Activated effector memory CD4-positive, alpha-beta T cell treated with Interleukin-2 at 50 U/mL for 16 hours (primary cell): ENCODE results near the gene ADCY5.

Source experiments
- DNase-seq: peaks from one replicate; pipeline ENCODE4 v3.0.0-alpha.2; 2020

The ADCY5 gene

GRCh38 chr3:123404391-123404790, 44.5 kb downstream of the ADCY5 start:
- no peak for DNase-seq

DNA sequence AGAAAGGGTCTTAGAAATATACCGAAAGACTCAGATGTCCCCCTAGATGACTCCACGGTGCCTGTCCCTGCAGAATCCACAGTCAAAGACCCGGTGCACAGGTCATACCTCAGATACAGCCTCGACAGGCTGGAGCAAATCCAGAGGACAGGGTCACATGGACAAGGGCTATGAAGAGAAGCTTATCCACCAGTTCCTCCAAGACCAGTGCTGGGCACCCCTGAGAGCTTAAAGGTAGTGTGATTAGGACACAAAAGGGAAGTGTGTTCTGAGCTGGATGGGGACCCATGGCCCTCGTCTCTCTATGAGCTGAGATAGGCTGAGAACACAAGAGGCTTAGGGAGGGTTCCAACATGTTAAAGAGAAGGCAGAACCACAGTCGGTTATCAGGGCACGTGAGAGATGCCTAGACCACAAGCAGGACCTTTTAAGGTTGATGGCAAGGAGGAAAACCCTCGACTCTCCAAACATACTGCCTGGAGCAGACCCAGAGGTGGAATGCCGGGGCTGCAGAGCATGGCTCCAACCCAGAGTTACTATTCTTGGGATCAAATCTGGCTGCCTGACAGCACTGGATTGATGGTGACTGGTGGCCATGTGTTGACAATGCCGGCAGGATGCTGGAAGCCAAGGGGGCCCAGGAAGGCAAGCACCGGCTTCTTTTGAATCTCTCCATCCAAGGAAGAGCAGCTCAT, 46.9 kb downstream of the ADCY5 start:
- DNase-seq = no peak

DNA sequence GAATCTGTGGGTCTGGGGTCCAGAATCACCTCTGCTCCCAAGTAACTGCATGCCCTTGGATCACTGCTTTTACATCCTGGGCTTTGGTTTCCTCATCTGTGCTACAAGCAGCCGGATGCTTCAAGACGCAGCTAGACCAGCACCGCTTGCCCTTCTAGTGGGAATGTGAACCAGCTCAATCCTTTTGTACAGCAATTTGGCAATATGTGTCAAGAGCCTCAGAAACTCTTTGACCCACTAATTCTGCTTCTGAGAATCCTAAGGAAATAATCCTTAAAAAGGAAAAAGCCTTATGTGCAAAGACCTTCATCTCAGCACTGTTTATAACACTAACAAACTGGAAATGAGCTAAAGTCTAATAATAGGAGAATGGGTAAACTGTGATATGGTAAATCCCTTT, 48.7 kb downstream of the ADCY5 start:
- DNase-seq = no peak

- no peak for DNase-seq
These were observed 49.2 kb downstream of the ADCY5 start for GRCh38 chr3:123399653-123400052.

DNA sequence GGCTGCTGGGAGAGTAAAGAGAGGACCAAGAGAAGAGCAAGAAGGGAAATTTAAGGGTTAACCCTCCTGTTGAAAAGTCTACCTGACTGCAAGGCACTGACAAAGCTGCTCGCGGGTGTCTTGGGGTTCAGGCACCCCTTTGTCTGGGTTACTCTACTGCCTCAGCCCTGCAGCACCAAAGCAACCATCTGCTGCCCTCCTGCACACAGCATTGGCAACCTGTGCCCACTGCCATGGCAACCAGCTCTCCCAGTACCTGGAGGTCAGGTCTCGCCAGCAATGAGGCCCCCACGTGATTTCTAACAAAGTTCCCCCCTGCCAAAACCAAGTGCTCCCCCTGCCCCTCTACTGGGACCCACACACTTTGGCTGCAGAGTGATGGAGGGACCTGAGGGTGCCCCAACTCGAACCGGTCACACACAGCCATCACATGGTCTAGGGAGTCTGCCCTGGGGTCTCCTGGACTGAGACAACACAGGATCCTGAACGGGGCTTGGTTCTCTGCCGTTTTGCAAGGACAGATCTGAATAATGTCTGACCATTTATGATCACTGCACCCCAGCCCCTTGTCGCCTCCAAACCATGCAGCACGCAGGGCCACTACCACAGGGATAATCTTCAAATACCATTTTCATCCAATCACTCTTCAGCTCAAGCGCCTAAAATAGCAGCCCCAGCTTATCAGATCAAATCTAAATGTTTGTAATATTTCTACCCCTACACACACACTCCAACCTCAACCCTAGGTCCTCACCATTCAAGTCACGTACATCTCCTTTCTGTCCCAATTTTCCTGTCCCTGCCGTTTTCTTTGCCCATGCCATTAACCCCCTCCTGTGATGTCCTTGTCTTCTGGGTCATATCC, 50.7 kb downstream of the ADCY5 start:
- no peak for DNase-seq

GRCh38 chr3:123397050-123397590, 51.8 kb downstream of the ADCY5 start:
- no peak for DNase-seq

DNA sequence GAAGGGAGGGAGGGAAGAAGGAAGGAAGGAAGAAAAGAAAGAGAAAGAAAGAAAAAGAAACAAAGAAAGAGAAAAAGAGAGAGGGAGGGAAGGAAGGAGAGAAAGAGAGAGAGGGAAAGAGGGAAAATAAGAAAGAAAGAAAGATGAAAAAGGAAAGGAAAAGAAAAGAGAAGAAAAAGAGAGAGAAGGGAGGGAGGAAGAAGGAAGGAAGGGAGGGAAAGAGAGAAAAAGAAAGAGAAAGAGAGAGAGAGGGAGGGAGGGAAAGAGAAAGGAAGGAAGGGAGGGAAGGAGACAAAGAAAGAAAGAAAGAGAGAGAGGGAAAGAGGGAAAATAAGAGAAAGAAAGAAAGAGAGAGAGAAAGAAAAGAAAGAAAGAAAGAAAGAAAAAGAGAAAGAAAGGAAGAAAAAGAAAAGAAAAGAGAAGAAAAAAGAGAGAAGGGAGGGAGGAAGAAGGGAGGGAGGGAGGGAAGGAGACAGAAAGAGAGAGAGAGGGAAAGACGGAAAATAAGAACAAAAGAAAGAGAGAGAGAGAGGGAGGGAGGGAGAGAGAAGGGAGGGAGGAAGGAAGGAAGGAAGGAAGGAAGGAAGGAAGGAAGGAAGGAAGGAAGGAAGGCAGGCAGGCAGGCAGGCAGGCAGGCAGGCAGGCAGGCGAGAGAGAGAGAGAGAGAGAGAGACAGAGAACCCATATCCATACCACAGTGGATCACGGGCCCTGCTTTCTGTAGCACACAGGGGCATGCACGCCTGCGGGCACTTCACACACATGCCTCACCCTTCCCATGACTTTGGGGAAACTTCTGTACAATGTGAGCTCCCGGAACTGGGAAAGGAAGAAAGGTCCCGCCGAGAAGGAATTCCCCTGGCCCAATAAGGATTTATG, 52.5 kb downstream of the ADCY5 start:
- DNase-seq = no peak

DNA sequence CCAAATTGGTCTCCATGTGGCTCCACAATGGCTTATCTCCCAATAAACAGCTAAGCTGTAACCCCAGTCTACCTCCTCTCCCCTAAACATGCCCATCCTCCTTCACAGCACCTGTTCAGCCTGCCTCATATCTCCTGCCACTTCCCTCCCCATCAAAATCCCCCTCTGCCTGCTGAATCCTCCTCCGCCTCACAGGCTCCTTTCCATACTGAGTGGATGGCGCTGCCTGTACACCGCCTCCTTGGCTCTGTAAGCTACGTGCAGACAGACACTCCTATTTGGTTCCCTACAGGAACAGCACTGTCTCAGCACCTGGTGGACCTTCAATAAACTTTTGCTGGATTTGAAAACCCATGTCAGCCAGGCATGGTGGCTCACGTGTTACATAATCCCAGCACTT, 53.7 kb downstream of the ADCY5 start:
- DNase-seq = no peak

DNA sequence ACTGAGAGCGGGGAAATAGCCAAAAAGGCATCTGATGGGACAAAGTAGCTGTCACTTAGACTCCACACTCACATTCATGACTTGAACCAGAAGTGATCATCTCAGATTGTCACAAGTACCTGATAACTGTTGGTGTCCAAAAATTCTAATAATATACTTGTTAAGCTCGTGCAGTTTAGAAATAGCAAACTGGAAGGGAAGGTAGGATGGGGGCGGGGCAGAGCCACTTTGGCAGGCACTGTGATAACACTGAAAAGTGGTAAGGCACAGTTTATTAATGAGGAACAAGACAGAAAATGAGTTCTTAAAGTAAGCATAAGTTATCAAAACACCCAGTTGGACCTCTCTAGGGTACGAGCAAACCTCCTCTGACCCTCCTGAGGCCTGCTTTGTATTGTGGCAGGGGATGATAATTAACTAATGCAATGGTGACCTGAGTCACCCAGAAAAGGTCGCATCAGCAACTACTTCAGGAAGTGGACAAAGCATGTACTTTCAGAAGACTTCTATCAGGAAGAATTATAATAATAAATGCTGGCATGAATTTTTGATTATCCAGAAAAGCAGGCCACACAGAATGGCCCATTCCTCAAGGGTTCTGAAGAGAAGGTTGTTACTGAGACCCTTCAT, 54.4 kb downstream of the ADCY5 start:
- DNase-seq = no peak

DNA sequence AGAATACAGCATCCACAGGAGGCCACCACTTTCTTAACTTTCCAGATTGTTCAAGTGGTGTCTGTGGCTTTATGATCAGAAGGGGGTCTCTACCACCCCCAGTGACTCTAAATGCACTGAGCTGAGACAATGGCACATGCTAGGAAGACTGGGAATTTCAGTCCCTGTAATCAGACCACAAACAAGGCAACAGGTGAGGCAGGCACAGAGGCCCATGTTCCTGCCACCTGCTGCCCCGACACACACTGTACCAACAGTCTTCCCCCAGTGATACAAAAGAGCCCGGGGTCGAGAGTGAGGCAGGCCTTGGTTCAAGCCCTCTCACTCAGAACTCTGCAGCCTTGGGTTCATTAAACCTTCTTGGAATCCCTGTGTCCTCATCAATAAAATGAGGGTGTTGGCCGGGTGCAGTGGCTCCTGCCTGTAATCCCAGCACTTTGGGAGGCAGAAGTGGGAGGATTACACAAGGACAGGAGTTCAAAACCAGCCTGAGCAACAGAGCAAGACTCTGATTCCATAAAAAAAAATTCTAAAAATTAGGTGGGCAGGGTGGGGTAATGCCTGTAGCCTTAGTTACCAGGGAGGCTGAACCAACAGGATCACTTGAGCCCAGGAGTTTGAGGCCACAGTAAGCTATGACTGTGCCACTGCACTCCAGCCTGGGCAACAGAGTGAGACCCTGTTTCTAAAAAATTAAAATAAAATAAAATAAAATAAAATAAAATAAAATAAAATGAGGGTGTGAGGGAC, 55.8 kb downstream of the ADCY5 start:
- no peak for DNase-seq

- DNase-seq = no peak
These were observed 56.5 kb downstream of the ADCY5 start for GRCh38 chr3:123392368-123392767.

GRCh38 chr3:123390865-123391600, 57.9 kb downstream of the ADCY5 start:
- DNase-seq = no peak

GRCh38 chr3:123389628-123389918, 59.3 kb downstream of the ADCY5 start:
- DNase-seq = no peak

DNA sequence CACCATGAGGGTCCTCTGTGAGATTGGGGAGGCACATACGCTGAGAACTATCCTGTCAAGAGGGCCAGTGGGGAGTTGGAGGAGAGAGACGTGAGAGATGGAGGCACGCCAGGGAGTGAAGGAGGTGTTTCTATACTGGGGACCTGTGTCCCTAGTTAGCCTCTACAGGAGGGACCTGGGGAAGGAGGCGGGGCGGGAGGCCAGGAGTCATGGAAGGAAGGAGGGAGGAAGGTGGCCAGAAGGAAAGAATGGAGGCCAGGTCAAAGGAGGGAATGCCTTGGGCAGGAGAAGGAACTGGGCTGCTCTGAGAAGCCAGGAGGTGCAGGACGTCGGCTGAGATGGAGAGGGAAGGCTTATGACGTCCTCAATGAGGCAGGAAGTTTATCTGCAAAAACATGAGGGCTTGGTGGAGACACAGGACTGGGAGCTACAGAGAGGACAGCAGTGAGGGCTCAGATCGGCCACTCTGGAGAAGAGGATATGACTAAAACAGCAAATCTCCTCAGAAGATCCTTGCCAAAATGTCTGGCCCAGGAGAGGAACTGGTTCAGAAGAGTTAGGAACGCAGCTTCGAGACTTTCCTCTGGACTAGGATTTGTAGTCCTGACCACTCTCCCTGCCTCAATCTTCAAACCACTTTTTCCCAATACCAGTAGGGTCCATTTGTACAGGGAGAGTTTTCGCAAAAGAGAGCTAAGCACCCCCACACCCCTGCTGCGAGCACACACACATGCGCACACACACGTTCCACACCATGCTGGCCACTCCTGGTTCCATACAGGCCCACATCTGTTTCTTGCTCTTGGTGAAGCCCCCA, 59.9 kb downstream of the ADCY5 start:
- DNase-seq = no peak

DNA sequence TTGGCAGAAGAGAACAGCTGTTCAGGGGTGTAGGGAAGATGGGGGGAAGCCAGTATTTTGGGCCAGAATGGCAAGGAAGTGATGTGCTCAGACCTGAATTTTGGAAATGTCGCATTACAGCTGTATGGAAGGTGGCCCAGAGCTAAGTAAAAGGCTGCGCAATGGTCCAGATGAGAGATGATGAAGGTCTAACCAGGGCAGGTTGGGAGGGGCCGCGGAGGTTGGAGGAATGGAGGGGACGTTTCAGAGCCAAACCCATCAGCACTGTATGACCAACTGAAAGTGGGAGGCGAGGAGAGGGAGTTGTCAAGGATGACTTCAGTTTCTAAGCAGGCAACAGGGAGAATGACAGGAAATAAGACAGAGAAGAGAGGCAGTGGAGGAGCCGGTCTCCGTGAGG, 60.8 kb downstream of the ADCY5 start:
- DNase-seq = no peak

DNA sequence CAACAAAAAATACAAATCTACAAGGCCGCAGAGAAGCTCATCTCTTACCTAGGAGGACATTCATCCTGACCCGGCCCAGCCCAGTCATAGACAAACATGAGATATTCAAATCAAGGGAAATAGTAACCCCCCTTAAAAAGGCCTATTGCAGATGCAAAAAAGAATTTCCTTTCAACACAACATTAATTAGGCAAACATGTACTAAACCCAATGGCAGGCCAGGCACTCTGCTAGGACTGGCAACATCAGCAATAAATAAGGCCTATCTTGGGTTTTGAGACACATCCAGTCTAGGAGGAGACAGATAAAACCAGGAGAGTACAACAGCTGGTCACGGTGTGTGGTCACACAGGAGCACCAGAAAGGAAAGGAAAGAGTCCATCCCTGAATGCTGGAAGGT, 61.4 kb downstream of the ADCY5 start:
- no peak for DNase-seq

DNA sequence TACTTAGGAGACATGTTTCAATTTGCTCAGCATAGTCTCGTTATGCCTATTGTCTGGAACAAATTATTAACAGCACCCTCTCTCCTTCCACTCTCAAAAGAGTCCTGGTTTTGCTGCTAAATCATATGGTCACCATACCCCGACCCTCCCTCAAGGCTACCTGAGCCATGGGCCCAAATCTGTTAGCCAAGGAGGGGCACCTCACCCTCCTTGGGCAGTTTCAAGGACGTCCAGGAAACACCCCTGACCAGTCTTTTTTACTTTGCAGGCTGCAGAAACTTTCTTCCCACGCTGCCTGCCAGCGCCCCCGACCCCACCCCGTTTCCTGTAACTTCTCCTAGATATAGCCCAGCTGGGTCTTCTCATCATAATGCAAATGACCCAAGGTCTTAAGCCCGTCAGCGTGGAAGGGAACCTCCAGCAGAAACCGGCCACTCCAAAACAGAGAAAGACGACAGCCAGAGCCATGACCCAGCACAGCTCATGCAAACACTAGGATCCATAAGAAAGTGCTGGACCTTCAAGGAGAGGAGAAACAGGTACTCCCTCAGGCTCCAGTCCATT, 62.3 kb downstream of the ADCY5 start:
- no peak for DNase-seq

GRCh38 chr3:123385981-123386380, 62.9 kb downstream of the ADCY5 start:
- no peak for DNase-seq

DNA sequence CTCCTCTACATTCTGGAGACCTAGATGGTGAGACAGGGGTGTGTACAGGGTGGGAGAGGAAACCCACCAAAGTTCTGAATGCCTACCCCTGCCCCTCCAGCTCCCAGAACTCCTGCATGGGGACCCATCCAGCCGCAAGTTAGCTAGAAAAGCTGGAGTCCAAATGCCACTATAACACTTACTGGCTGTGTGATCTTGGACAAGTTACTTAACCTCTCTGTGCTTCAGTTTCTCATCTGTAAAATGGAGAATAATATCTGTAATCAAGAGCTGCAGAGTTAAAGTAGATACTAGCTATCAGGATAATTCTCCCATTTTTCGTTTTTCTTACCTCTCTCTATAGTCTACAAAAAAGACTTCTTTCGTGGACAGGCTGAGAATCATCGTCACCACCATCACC, 63.4 kb downstream of the ADCY5 start:
- DNase-seq = no peak

GRCh38 chr3:123385001-123385401, 63.9 kb downstream of the ADCY5 start:
- DNase-seq = no peak
